Fibroblast of gingiva (primary cell): ENCODE results near the gene GOLGA7B.
"Not testable (repeated sequence)": the region's sequence is repeated elsewhere in the genome, so short reads cannot be mapped to it uniquely, and the experiment has no call there.

Source experiments
- DNase-seq: peaks from one replicate; pipeline ENCODE4 v3.0.0-alpha.2; 2011; ENCODE audit warnings: low read depth

The GOLGA7B gene

DNA sequence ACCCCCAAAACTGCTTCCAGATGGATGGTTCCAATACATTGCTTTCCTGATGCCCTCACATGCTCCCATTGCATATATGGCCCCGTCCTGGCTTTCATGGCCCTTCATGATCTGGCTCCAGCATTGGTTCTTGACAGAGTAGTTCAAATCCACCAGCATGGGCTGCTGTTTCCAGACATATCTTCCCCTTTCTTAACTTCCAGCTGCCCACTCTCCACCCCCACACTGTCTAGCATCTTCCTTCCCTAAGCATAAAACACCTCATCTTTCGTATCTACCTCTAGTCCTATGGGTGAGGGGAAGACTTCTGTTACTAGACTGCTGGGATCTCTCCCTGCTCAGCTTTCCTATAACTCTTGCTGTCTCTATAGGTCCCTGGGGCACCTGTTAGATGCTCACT is 13.2 kb upstream of the GOLGA7B start:
- DNase-seq, result no peak

- no peak for DNase-seq
These were observed 11.6 kb upstream of the GOLGA7B start for GRCh38 chr10:97838091-97838490.

DNA sequence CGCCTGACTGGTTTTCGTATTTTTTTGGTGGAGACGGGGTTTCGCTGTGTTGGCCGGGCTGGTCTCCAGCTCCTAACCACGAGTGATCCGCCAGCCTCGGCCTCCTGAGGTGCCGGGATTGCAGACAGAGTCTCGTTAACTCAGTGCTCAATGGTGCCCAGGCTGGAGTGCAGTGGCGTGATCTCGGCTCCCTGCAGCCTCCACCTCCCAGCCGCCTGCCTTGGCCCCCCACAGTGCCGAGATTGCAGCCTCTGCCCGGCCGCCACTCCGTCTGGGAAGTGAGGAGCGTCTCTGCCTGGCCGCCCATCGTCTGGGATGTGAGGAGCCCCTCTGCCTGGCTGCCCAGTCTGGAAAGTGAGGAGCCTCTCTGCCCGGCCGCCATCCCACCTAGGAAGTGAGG is 8.5 kb upstream of the GOLGA7B start:
- DNase-seq, result not testable (repeated sequence)

DNA sequence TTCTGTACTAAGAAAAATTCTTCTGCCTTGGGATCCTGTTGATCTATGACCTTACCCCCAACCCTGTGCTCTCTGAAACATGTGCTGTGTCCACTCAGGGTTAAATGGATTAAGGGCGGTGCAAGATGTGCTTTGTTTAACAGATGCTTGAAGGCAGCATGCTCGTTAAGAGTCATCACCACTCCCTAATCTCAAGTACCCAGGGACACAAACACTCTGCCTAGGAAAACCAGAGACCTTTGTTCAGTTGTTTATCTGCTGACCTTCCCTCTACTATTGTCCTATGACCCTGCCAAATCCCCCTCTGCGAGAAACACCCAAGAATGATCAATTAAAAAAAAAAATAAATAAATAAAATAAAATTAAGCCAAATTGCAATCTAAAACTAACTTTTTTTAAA is 7.5 kb upstream of the GOLGA7B start:
- DNase-seq, result not testable (repeated sequence)

- no peak for DNase-seq
These were observed 6.9 kb upstream of the GOLGA7B start for GRCh38 chr10:97842656-97843280.

GRCh38 chr10:97843281-97843671 is 6.4 kb upstream of the GOLGA7B start:
- no peak for DNase-seq

DNA sequence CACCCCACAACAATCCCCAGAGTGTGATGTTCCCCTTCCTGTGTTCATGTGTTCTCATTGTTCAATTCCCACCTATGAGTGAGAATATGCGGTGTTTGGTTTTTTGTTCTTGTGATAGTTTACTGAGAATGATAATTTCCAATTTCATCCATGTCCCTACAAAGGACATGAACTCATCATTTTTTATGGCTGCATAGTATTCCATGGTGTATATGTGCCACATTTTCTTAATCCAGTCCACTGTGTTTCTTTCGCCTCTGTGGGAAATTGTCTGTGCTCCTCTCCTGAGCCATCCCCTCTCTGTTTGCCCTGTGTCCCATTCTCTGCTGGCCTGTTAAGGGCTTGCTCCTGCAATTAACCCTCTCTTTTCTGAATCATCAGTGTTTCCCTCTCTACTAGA is 5.7 kb upstream of the GOLGA7B start:
- not testable (repeated sequence) for DNase-seq

- DNase-seq, result no peak
These were observed 5.0 kb upstream of the GOLGA7B start for GRCh38 chr10:97844678-97845077.

DNA sequence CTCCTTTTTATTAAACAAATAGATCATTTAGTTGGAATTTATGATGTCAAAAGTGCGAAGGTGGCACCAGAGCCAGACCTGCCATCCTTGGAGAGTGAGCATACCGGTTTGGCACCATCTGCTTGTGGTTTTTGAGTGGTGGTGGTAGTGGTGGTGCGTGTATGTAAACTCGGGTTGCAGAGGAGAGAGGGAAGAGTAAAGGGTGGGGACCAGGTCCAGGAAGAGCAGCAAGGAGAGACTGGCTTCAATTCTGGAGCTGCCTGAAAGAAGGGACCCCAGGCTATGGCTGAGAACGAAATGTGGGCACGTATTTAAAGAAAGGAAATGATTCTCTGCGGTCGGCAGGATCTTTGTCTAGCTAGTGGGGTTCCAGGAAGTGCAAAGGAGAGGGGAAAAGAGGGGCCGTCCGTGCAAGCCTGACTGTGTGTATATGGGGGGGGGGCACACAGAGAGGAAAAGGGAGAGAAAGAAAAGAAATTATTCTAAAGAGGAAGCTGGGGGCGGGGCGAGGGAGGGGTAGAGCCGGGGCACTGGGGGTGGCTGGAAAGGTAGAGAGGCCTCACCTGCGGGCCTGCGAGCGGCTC is 448 bp upstream of the GOLGA7B start:
- no peak for DNase-seq

DNA sequence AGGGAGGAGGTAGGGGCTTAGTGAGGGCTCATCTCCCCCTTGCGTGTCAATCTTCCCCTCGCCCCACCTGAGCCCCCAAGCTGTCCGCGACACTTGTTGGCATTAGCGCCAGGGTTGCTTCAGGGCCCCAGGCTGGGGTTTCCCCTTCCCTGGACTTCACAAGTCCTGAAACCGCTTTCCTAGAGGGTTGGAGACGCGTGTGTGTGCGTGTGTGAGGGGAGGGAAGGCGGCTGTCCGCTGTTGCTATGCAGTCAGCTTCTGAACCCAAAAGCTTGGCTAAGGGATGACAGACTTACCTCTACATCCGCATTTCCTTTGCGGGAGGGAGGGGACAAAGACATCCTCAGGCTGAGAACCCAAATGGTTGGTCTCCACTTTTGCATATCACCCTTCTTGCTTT is 803 bp downstream of the GOLGA7B start:
- no peak for DNase-seq

DNA sequence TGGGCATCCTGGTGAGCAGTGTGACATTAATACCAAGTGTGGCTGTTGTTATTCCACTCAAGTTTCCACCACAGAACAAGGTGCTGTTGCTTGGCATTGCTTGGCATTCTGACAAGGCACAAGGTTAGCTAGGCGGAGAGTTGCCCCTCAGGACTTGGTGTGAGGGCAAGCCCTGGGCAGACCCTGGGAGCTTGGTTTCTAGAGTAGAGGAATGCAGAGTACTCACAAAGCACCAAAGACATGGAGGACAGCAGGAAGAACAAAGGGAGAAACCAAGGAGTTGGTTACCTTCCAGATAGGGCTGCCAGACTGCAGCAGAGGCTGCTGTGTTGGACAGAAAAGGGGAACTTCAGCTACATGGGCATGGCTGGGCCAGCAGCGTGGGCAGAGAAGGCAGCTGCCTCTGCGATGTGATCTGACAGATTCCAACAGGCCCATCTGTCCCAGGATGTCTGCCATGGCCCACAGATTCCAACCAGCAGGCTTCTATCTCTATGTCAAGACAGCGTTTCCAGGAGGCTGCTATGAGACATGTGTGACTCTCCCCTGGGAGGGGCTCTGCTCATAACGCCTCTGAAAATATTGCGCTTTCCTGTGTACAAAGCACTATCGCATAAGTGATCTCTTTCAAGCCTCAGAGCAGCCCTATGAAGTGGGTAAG is 1.8 kb downstream of the GOLGA7B start:
- DNase-seq, result no peak

GRCh38 chr10:97852277-97852676 is 2.6 kb downstream of the GOLGA7B start:
- no peak for DNase-seq

- DNase-seq, result no peak
These were observed 3.3 kb downstream of the GOLGA7B start for GRCh38 chr10:97852840-97853405.

DNA sequence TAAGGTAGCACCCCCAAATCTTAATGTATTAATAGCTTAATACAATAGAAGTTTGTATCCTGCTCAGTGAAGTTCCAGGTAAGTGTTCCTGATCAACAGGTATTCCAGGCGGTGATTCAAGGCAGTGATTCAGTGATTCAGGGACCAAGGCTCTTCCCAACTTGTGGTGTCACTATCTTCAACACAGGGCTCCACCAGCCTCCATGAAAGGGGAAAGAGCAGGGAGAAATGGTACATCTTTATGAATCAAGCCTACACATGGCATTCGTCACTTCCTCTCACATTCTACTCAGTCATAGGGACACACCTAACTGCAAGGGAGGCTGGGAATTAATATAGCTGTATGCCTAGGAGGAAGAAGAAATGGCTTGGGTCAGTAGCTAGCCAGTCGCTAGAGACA is 5.1 kb downstream of the GOLGA7B start:
- DNase-seq, result no peak

GRCh38 chr10:97858001-97858439 is 8.4 kb downstream of the GOLGA7B start:
- no peak for DNase-seq

DNA sequence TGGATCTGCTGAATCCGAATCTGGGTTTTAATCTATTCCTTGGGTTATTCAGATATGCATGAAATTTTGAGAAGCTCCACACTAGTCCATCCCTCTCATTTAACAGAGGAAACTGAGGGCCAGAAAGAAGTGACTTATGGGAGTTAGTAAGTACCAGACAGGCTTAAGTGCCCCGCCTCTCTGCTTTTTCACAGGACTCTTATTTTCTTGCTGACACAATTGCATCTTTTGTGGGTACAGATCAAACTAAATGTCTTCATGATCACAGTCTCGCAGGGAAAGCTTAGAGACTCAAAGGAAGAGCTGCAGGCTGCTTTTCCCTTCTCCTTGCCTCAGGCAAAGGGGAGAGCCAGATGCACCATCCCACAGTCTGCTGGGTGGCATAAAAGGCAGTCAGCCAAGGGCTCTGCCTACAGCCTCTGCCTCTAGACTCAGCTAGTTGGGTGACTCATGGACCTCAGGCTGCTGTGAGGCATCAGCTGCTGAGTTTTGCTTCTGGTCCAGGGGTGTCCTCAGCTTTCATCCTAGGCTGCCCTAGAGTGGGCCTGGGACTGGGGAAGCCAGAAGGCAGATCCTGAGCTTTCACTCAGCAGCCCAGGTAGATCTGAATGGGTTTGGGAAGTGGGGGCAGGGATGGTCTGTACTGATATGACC is 11.6 kb downstream of the GOLGA7B start:
- peak; percentile 59 for DNase-seq

GRCh38 chr10:97861924-97862323 is 12.3 kb downstream of the GOLGA7B start:
- no peak for DNase-seq

DNA sequence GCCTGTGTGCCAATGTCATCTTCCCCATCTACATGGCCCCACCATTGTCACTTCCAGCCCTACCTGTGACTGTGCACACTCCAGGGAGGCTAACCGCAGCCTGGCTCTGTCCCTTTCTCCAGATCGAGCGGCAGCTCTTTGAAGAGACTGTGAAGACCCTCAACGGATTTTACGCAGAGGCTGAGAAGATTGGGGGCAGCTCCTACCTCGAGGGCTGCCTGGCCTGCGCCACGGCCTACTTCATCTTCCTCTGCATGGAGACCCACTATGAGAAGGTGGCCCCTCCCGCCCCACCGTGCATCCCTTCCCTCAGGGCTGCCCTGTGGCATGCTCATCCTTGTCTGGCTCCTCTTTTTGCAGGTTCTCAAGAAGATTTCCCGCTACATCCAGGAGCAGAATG is 14.2 kb downstream of the GOLGA7B start:
- no peak for DNase-seq

GRCh38 chr10:97865488-97865887 is 15.8 kb downstream of the GOLGA7B start:
- no peak for DNase-seq

DNA sequence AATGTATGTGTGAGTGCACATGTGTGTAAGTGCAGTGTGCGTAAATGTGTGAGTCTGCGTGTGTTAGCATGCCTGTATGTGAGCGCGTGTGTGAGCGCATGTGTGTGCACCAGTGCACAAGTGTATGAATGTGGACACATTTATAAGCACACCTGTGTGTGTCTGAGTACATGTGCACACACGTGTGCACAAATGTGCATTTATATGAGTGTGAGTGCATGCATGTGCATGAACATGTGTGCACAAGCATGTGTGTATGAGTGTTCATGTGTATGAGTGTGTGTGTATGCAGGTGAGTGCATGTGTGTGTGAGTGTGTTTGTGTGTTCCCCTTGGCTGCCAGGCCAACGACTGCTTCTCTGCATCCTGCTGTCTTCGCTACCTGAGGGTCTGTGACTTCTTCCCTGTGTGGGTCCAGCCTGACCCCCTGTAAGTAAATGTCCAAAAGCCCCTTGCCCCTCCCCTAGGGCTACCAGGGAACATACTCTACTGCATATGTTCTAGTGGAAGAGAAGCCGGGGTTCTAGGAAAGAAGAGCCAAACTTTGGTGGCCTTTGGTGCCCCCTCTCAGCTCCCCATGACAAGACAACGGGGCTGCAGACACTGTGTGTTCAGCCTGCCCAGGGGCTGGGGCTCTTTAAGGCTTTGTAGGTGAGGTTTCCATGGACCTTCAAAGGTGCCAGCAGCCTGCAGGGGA is 17.0 kb downstream of the GOLGA7B start:
- no peak for DNase-seq

GRCh38 chr10:97867220-97867800 is 17.7 kb downstream of the GOLGA7B start:
- no peak for DNase-seq
